Measurements from ENCODE around the gene MBD6.
"Not testable (repeated sequence)": the region's sequence is repeated elsewhere in the genome, so short reads cannot be mapped to it uniquely, and the experiment has no call there.

MBD6 gene

DNA sequence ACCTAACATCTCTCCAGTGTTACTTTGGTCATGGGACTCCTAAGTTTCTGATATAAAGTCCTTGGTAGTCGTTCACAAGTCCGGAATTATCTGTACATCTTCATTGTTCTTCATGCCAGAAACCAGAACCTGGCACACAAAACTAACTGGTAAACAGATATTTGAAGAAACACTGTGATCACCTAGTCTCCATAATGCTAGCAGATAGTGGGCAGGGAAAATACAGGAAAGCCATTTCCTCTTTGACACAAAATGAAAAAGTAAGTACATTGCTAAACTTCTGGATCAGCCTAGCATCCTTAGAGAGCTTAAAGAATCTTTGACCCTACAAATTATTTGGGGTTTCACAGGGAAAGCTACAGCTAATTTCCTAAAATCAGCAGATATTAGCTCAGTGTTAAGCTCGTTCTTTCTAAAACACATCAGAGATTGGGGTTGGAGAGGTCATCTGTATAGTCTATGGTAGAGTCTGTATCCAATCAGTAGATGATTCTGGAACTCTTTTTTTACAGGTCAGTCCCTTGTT is 7.2 kb upstream of the MBD6 start:
- DNase-seq (ENCODE audit: low read depth): no peak

DNA sequence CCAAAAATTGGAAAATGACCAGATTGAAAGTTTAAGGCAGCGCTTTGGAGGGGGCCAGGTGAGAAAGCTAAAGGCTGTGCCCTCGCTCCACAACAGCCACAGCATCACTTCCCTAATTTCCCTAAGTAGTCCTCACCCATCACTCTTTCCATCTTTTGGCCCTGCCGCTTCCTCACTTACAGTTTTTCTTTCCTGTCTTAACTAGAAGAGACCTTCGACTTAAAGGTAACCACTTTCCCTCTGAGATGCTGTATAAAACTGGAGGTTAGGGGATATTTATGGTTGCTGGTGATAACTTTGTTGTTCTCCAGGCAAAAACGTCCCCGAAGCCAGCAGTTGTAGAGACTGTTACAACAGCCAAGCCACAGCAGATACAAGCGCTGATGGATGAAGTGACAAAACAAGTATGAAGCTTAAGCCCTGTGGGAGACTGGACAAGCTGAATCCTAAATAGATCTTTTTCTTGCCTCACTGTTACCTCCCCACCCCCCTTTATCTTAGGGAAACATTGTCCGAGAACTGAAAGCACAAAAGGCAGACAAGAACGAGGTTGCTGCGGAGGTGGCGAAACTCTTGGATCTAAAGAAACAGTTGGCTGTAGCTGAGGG is 6.6 kb upstream of the MBD6 start:
- DNase-seq (ENCODE audit: low read depth): no peak

DNA sequence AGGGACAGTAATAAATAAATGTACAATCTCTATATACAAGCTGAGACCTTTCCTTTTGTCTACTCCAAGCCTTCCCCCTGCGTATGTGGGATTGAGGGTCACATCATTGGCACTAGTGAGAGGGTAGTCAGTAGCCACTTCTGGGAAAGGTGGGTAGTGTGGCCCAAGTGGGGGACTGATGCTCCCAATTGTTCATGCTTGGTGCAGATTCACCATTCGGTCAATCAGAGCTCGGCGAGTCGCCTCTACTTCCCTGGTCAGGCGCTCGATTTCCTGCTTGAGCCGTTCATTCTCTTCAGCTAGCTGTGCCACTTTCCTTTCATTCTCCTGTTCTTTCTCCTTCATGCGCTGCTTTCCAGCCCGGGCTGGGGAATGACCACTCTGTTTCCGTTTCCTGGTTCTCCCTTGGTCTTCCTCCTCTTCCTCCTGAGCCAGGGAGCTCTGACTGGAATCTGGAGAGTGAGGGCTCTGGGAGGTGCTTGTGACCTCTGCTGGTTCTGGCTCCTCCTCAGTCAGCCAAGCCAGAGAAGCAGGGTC is 5.9 kb upstream of the MBD6 start:
- no peak for DNase-seq (ENCODE audit: low read depth)

DNA sequence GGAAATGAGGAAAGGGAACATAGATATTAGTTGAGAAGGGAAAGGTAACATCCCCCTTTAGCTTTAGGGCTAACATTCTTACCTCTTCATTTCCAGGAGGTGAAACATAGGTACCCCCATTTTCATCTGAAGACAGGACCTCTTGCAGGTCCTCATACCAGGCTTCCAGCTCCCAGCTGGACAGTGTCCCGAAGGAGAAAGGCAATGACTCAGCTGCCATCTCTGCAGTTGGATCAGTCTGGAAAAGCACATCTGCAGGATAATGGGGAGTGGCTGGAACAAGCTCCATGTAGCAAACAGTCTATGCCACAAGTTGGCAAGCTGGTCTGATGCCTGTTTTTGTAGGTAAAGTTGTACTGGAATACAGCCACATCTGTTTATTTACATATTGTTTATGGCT is 5.4 kb upstream of the MBD6 start:
- DNase-seq (ENCODE audit: low read depth): peak; percentile 53

DNA sequence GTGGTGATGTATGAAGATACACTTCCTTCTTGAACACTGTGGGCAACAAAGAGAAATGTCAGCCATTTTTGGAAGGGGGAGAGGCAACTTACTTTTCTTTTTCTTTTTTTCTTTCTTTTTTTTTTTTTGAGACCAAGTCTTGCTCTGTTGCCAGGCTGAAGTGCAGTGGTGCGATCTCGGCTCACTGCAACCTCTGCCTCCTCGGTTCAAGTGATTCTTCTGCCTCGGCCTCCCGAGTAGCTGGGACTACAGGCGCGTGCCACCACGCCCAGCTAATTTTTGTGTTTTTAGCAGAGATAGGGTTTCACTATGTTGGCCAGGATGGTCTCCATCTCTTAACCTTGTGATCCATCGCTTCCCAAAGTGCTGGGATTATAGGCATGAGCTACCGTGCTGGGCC is 4.9 kb upstream of the MBD6 start:
- not testable (repeated sequence) for DNase-seq (ENCODE audit: low read depth)

DNA sequence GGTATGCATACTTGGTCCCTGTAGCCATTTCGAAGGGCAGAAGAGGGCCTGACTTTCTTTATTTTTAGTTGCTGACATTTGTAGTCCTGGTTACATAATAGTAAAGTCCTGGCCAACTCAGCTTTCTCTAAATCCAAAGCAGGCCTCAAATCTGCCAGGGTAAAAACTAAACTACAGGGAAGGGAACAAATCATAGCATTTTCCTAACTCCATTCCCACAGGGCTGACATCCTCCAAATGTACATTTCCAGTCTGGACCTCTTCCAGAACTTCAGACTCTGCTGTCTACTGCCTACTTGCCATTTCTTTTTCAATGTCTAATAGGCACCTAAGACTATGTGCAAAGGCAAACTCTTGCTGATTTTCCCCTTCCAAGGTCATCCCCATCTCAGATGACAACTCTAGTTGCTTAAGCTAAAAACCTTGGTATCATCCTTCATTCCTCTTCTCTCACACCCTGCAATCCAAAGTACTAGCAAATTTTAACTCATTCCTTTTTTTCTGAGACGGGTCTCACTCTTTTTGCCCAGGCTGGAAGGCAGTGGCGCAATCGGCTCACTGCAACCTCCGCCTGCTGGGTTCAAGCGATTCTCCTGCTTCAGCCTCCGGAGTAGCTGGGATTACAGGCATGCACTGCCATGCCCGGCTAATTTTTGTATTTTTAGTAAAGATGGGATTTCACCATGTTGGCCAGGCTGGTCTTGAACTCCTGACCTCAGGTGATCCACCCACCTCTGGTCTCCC is 4.3 kb upstream of the MBD6 start:
- DNase-seq (ENCODE audit: low read depth): no peak

DNA sequence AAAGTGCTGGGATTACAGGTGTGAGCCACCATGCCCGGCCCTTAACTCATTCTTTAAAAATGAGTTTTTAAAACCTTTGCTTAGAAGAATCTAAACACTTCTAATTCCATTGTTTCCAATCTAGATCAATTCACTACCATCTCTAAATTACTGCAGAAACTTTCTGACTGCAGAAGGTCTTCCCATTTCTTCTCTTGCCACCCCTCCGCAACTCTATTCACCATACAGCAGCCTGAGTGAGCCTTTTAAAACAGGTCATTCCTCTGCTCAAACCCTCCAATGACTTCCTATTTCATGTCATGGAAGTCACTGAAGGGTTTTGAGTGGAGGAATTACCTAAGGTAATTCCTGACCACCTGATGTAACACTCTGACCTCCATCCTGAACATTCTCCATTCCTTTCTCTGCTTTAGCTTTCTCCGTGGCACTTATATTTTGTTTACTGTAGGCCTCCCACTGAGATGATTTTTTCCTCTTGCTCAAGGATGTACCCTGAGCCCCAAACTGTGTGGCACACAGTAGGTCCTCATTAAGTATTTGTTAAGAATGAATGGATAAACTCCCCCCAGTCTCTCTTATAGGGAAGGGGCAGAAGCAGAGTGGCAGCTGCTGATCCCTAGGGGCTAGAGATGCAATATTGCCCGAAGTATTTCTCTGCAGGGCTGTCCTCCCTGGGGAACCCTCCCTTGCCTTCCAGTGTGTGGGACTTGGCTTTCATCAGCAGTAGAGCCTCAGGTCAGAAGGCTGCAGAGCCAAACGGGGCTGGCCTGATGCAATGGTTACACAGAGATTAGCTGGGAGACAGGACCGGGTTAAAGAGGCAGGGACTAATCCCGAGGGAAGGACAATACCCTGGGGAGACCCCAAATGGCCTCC is 3.5 kb upstream of the MBD6 start:
- DNase-seq (ENCODE audit: low read depth): no peak

DNA sequence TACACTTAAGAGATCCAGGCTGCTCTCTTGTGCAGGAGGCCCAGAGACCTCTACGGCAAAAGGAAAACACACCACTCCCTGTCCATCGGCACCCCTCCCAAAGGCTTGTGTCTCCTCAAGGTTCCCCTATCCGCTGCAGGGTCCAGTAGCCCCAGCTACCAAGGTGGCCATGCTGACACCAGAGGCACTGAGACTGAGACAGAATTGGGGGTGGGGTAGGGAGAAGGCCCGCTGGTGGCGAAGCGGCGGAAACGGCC is 2.9 kb upstream of the MBD6 start:
- no peak for DNase-seq (ENCODE audit: low read depth)

DNA sequence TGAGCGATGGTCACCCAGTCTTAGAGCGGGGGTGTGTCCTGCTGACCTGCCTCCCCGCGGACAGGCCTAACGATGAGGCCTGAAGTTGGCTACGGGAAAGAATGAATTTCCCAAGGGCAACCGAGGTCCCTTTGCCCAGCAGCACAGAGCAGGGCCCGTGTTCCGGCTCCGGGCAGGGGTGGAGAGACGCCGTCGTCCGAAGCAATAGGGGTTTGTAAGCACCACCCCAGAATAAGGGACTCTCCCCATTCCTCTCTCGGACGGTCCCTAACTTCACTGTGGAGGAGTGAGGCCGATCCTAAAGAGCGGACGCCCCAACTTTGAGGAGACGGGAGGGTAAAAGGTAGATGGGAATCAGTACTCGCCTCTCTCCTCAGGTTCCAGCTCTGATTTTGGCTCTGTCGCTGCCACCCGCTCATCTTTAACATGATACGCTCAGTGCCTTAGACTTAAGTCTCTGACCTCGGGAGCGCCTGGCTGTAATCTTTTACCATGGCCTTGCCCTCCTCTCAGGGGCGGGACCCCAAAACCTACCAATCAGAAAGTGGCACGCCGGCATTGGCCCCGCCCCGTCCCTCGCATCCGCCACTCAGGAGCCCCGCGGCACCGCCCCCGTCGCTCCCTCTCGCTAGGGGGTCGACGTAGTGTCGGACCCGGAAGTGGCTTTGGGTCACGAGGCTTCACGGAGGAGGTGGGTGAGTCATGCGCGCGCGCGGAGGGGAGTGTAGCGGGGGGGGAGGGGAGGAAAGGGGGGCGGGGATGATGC is 2.4 kb upstream of the MBD6 start, which contains the start of gene DDIT3:
TSS of gene DDIT3 (minus strand) at position 462 of the 766 bp plus-strand sequence. CDS start 3,108 bp downstream, outside the sequence.
- DNase-seq (ENCODE audit: low read depth): peak; percentile 98

DNA sequence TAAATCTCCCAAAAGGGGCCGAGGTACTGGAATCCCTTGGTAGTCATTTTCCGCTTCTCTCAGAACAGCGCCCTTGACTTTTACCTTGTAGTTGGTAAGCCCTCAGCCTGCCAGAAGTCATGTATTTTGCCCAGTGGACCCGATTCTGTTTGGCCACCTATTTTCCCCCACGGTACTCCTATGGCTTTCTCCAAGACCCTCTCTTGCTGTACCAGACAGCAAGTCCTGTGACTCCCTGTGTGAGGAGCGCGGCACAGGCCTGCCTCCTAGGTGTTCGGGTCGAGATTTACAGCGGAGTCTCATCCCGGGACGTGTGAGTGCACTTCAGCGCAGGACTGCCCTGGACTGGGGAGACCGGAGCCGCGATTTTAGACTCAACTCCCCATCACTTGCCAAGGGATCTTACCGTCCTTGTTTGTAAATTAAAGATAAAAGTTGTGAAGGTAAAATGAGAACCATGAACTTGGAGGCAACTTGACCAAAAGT is 1.1 kb upstream of the MBD6 start:
- DNase-seq (ENCODE audit: low read depth): no peak

DNA sequence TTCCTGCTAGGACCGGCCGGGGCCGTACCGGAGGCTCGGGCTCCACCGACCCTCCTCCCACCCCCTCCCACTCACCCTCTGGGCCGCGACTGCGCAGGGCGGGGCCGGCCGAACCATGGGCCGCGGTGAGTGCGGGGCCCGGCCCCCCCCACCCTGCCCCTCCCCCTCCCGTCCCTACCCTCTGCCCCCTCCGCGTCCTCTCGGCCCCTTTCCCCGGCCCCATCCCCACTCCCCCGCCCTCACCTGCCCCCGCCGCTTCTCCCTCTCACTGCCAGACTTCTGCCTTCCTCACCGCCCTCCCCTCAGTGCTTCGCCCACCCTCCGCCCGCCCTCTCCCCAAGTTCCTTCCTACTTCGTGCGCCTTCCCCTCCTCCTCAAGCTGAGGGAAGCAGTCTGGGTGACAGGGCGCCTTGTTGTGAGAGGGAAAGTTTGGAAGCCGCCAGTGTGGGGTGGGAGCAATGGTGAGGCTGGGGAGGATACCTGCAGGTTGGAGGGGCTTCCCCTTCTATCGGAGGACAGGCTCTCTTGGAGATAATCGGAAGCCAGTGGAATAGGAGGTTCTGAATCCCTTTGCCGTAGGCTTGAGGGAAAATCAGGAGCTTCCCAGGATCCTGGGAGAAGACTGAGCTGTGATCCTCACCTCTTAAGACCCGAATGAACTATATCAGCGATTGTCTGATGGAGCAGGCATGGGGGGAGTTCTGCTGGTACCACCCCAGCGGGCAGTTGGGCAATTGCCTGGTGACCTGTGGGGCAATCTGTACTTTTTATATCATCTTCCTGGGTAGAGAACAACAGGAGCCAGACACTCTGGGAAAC is 472 bp downstream of the MBD6 start:
- DNase-seq (ENCODE audit: low read depth): no peak

DNA sequence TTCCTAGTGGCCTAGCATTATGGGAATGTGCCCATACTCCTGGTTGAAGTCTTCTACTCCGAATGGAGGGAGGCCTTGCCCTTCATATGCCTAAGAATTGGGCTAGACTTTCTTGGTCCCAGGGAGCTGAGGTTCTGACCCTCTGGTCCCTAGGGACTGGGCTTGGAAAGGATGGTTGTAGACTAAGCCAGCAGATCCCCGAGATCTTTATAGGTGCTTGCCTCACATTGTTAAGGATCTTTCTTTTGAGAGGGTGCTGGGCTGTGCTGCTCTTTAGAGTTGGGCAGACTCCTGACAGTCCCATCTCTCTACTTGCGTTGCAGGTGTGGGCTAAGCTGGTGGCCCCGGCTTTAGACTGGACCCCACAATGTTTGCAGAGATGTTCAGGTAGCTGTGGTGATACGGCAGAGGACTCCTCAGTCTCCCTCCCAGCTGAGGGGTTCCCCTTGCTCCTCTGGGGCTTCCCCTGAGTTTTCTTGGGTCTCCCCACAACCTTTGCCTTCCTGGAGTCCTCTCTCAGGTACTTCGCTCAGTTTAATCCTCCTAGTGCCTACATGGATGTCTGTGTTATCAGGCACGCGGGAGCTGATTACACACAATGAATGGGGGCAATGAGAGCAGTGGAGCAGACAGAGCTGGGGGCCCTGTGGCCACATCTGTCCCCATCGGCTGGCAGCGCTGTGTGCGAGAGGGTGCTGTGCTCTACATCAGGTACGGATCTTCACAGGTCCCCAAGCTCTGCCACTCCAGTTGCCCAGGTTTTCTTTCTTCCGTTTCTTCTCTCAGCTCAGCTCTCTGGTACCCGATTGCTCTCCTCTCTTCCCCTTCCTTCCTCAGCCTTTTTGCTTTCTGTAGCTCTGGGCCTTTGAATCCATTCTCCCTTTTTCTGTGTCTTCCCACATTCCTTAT is 1.3 kb downstream of the MBD6 start:
- DNase-seq (ENCODE audit: low read depth): no peak

DNA sequence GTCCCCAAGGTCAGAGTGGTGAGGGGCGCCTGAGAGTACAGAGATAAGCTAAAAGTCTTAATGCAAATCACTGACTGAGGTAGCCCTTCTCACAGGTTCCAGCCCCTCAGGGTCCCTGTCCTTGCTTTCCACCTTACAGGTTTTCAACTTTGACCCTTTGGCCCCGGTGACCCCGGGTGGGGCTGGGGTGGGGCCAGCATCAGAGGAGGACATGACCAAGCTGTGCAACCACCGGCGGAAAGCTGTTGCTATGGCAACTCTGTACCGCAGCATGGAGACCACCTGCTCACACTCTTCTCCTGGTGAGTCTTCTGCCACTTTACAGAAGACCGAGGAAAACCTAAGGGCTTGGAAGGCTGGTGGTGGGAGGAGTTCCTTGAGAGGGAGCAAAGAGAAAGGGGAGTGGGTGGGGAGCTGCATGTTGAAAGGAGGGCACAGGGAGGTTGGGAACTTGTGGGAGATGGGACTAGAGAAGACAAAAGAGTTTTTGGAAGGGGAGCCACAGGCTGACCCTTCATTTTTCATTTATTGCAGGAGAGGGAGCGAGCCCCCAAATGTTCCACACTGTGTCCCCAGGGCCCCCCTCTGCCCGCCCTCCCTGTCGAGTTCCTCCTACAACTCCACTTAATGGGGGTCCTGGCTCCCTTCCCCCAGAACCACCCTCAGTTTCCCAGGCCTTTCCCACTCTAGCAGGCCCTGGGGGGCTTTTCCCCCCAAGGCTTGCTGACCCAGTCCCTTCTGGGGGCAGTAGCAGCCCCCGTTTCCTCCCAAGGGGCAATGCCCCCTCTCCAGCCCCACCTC is 2.4 kb downstream of the MBD6 start:
- no peak for DNase-seq (ENCODE audit: low read depth)

DNA sequence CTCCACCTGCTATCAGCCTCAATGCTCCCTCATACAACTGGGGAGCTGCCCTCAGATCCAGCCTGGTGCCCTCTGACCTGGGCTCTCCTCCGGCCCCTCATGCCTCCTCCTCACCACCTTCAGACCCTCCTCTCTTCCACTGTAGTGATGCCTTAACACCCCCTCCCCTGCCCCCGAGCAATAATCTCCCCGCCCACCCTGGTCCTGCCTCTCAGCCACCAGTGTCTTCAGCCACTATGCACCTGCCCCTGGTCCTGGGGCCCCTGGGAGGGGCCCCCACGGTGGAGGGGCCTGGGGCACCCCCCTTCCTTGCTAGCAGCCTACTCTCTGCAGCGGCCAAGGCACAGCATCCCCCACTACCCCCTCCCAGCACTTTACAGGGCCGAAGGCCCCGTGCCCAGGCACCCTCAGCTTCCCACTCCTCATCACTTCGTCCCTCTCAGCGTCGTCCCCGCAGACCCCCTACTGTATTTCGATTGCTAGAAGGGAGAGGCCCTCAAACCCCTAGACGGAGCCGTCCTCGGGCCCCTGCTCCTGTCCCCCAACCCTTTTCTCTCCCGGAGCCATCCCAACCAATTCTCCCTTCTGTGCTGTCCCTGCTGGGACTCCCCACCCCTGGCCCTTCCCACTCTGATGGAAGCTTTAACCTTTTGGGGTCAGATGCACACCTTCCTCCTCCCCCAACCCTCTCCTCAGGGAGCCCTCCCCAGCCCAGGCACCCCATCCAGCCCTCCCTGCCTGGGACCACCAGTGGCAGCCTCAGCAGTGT is 3.2 kb downstream of the MBD6 start:
- DNase-seq (ENCODE audit: low read depth): no peak

DNA sequence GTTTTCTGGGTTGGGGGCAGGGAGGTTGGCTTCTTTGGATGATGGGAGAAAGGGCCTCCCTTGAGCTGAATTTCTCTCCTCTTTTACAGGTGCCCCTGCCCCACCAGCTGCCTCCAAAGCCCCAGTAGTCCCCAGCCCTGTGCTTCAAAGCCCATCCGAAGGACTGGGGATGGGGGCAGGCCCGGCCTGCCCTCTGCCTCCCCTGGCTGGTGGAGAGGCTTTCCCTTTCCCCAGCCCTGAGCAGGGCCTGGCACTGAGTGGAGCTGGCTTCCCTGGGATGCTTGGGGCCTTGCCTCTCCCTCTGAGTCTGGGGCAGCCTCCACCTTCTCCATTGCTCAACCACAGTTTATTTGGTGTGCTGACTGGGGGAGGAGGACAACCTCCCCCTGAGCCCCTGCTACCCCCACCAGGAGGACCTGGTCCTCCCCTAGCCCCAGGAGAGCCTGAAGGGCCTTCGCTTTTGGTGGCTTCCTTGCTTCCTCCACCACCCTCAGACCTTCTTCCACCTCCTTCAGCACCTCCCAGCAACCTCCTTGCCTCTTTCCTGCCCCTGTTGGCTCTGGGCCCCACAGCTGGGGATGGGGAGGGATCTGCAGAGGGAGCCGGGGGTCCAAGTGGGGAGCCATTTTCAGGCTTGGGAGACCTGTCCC is 4.0 kb downstream of the MBD6 start:
- DNase-seq (ENCODE audit: low read depth): no peak

DNA sequence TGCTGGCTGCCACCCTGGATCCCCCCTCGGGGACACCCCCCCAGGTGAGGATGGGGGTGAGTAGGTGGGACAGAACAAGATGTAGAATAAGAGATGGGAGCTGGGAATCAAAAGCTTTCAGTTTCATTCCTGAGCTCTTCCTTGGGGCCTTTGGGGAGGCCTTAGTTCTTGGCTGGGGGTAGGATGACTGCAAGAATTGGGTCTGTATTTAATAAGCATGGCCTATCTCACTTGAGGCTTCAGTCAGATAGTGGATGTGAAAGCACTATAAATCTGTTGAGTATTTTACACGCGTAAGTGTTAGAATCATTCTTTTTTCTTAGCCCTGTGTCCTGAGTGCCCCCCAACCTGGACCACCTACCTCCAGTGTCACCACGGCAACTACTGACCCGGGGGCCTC is 4.6 kb downstream of the MBD6 start:
- no peak for DNase-seq (ENCODE audit: low read depth)

DNA sequence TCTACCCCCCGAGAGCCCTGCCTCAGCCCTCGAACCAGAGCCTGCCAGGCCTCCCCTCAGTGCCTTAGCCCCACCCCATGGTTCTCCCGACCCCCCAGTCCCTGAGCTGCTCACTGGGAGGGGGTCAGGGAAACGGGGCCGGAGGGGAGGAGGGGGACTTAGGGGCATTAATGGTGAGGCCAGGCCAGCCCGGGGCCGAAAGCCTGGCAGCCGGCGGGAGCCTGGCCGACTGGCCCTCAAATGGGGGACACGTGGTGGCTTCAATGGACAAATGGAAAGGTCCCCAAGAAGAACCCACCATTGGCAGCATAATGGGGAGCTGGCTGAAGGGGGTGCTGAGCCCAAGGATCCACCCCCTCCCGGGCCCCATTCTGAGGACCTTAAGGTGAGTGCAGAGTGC is 5.6 kb downstream of the MBD6 start:
- DNase-seq (ENCODE audit: low read depth): no peak
